ENCODE data around the gene TRIM42. TPM values are rescaled to one million over a fixed set of nuclear protein-coding genes. Genes with fewer than 3 reads are reported as not detected.

TRIM42 gene
- total and polyA plus RNA-seq, 2 of the 8 experiments (the other 6 are each of a cell fraction or from before 2014, with no cell fraction given) = not detected

DNA sequence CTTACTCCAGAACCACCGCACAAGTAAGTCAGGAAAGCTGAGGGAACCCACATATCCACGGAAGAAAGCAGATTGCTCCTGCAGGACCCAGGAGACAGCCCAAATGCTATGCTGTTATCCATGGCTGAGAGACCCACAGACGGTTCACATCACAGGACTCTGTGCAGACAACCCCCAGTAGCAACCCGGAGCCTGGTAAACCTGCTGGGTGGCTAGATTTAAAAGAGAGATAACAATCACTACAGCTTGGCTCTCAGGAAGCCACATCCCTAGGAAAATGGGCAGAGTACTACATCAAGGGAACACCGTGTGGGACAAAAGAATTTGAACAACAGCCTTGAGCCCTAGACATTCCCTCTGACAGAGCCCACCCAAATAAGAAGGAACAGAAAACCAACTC lies 13.8 kb upstream of the TRIM42 start (continued):
- TF ChIP-seq, protein P1, sequence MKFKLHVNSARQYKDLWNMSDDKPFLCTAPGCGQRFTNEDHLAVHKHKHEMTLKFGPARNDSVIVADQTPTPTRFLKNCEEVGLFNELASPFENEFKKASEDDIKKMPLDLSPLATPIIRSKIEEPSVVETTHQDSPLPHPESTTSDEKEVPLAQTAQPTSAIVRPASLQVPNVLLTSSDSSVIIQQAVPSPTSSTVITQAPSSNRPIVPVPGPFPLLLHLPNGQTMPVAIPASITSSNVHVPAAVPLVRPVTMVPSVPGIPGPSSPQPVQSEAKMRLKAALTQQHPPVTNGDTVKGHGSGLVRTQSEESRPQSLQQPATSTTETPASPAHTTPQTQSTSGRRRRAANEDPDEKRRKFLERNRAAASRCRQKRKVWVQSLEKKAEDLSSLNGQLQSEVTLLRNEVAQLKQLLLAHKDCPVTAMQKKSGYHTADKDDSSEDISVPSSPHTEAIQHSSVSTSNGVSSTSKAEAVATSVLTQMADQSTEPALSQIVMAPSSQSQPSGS (IDR thresholded peaks at IDR 0.05; ENCODE audit: low read length) = no peak
- TF ChIP-seq ASH2L (IDR thresholded peaks at IDR 0.05; ENCODE audit: low read length) (no peak), BCL11A (IDR thresholded peaks at IDR 0.05; ENCODE audit: low read depth in 2 of 2, low read length in 2 of 2) (no peak), TEAD4 (IDR thresholded peaks at IDR 0.05; ENCODE audit: low read depth, low read length) (no peak), PHF8 (conservative IDR thresholded peaks at IDR 0.05; ENCODE audit: low read depth, low read length) (no peak)
